Spleen (tissue), 11 donors: ENCODE measurements around the gene LYRM4. TPM values are rescaled to one million over a fixed set of nuclear protein-coding genes. Genes with fewer than 3 reads are reported as not detected.
A peak's percentile ranks its signal among the peaks of the same experiment; 100 is the strongest.

Source experiments
- DNase-seq: peaks from one replicate; pipeline ENCODE4 v3.0.0-alpha.2; 2020
- H3K27ac ChIP-seq, 8 donors: fragments of 200-600 bp; sonication (generic) in 7 of 8; 1 replicate in 4 of 8; 2 replicates in 4 of 8; pipeline versions ENCODE4 v1.5.0 to v1.8.0; 2016 to 2021; ENCODE audit warnings: inconsistent platforms in 4 of 8, mild to moderate bottlenecking in 4 of 8, moderate library complexity in 1 of 8
- H3K27me3 ChIP-seq, 7 donors: fragments of 200-600 bp; sonication (generic) in 6 of 7; replicated peaks in 1 of 7; 1 replicate in 4 of 7; 2 replicates in 3 of 7; pipeline versions ENCODE4 v1.5.0 to v1.8.0; 2016 to 2021; ENCODE audit warnings: inconsistent platforms in 3 of 7, mild to moderate bottlenecking in 1 of 7
- H3K36me3 ChIP-seq, 6 donors: fragments of 200-600 bp; sonication (generic) in 5 of 6; 1 replicate in 4 of 6; 2 replicates in 2 of 6; pipeline versions ENCODE4 v1.5.0 to v1.8.0; 2016 to 2021; ENCODE audit warnings: inconsistent platforms in 2 of 6
- H3K4me1 ChIP-seq, 6 donors: fragments of 200-600 bp; sonication (generic) in 5 of 6; 1 replicate in 3 of 6; 2 replicates in 3 of 6; pipeline versions ENCODE4 v1.5.0 to v1.8.0; 2016 to 2021; ENCODE audit warnings: inconsistent platforms in 3 of 6
- H3K4me3 ChIP-seq, 8 donors: fragments of 200-600 bp; sonication (generic) in 7 of 8; 1 replicate in 4 of 8; 2 replicates in 4 of 8; pipeline versions ENCODE4 v1.5.0 to v1.8.0; 2016 to 2021; ENCODE audit warnings: inconsistent platforms in 4 of 8, mild to moderate bottlenecking in 4 of 8, moderate library complexity in 2 of 8
- H3K9me3 ChIP-seq, 8 donors: fragments of 200-600 bp; sonication (generic) in 7 of 8; 1 replicate in 4 of 8; 2 replicates in 4 of 8; pipeline versions ENCODE4 v1.5.0 to v1.8.0; 2016 to 2021; ENCODE audit warnings: inconsistent platforms in 4 of 8
- POLR2A ChIP-seq, 3 donors: fragments of 450-650 bp; IDR thresholded peaks; one replicate each; pipeline ENCODE4 v1.5.1; 2017; ENCODE audit warnings: antibody characterized with exemption in 3 of 3, mild to moderate bottlenecking in 1 of 3
- POLR2AphosphoS5 ChIP-seq, 3 donors: sonication (generic); formaldehyde crosslinking; IDR thresholded peaks; one replicate each; pipeline ENCODE4 v1.5.1; 2017; ENCODE audit warnings: antibody characterized with exemption in 3 of 3
- WGBS, 5 donors: extraction: QIAGEN DNeasy Blood & Tissue Kit in 3 of 5; methylation state at CpG; one replicate each; pipeline versions ENCODE4 v1.1.5 to v1.1.7; 2013 to 2018; 5-methylcytosine and 5-hydroxymethylcytosine counted together
- intact Hi-C: fragments of 100-400 bp; cut with DNase I; formaldehyde crosslinking; loops from one replicate; pipeline ENCODE4 v1.15.0; 2023; ENCODE audit warnings: low total_unique reads
- polyA plus RNA-seq, 3 donors: library from polyadenylated mRNA; stranded (reverse); fragments of 200-250 nt; gene quantifications; one replicate each; pipeline ENCODE4 v1.2.1, GENCODE V29; 2013
- total RNA-seq, 7 donors: library from RNA; depleted of rRNA in 3 of 7; stranded (reverse); fragments of >200 nt in 3 of 7; fragmentation: NEBNext Ultra II Directional in 4 of 7; extraction: Animal tissue kit (Norgen Biotek cat#: 25700) in 4 of 7; gene quantifications; one replicate each; pipeline versions ENCODE4 v1.1.0 to v1.2.1, GENCODE V29; 2016 to 2021
- TF ChIP-seq, protein P1 (sequence below), 11 experiments: fragments of 200-600 bp in 7 of 11; fragments of 450-650 bp in 4 of 11; sonication (generic) in 4 of 11; IDR thresholded peaks in 8 of 11; conservative IDR thresholded peaks in 3 of 11; 1 replicate in 7 of 11; 2 replicates in 4 of 11; pipeline versions ENCODE4 v1.4.0 to v1.8.0; 2016 to 2021; ENCODE audit warnings: antibody characterized with exemption in 11 of 11, inconsistent platforms in 4 of 11, mild to moderate bottlenecking in 1 of 11
- donor health status: healthy with polysubstance abuse.
- donor health status: DM: no; HTN: no; CAD: no; lungs with moderate emphysema.
- donor health status: DM: no; HTN: no; CAD: no.
- donor health status: Bipolar disorder and iron deficiency.
- donor health status: healthy.
- donor health status: DM: no; HTN: no; CAD: no.
- donor health status: DM: yes; HTN: yes; CAD: no.

Gene LYRM4
- total and polyA plus RNA-seq, 10 donors: 32.1 to 58.1 (median 38.7) TPM

DNA sequence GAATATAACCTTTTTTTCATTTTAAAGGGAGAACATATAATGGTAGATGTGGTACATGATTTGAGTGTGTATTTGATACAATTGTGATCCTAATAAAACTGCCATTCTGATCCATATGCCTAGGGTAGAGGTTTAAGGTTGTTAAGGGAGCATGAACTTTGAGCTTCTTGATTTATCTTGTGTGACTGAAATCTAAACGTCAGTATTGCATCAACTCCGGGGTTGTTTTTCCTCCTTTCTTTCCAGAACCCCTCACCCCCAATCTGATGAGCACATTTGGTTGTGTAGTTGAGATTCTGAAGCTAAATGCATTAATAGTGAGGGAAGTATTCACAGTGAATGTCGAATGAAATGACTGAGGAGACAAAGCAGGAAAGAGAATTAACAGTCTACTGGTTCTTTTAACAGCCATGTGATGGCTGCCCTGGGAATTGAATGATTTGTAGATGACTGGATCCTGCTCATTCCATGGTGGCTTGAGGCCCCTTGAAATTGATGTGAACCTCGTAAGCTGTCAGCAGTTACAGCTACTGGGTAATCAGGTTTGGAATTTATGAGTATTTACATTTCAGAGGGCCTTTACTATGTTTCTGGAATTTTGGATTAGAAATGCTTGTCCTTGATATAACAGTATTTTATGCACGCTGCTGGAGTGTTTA, 45.3 kb upstream of the LYRM4 start:
- DNase-seq: no peak
- intact Hi-C loops: no loop called here
- H3K27me3 ChIP-seq: no peaks in the 10 kb centered on the region
- H3K27ac ChIP-seq: no peak overlapping the region
- H3K36me3 ChIP-seq: peaks cover 0 to 8% (median 0%) of the 10 kb centered on the region in 6 donors
- H3K4me3 ChIP-seq: no peak overlapping the region
- 64 to 80% (median 71%) methylated on average over 5 of the region's 5 CpGs for WGBS, 5 donors
- H3K9me3 ChIP-seq: no peaks in the 10 kb centered on the region
- H3K4me1 ChIP-seq: peaks cover 0 to 19% (median 18%) of the 10 kb centered on the region in 6 donors
- TF ChIP-seq, protein P1, sequence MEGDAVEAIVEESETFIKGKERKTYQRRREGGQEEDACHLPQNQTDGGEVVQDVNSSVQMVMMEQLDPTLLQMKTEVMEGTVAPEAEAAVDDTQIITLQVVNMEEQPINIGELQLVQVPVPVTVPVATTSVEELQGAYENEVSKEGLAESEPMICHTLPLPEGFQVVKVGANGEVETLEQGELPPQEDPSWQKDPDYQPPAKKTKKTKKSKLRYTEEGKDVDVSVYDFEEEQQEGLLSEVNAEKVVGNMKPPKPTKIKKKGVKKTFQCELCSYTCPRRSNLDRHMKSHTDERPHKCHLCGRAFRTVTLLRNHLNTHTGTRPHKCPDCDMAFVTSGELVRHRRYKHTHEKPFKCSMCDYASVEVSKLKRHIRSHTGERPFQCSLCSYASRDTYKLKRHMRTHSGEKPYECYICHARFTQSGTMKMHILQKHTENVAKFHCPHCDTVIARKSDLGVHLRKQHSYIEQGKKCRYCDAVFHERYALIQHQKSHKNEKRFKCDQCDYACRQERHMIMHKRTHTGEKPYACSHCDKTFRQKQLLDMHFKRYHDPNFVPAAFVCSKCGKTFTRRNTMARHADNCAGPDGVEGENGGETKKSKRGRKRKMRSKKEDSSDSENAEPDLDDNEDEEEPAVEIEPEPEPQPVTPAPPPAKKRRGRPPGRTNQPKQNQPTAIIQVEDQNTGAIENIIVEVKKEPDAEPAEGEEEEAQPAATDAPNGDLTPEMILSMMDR (IDR thresholded peaks at IDR 0.05 in 8 of 11, conservative IDR thresholded peaks at IDR 0.05 in 3 of 11): no peak
- TF ChIP-seq POLR2AphosphoS5 (IDR thresholded peaks at IDR 0.05) (no peak), POLR2A (IDR thresholded peaks at IDR 0.05) (no peak)

DNA sequence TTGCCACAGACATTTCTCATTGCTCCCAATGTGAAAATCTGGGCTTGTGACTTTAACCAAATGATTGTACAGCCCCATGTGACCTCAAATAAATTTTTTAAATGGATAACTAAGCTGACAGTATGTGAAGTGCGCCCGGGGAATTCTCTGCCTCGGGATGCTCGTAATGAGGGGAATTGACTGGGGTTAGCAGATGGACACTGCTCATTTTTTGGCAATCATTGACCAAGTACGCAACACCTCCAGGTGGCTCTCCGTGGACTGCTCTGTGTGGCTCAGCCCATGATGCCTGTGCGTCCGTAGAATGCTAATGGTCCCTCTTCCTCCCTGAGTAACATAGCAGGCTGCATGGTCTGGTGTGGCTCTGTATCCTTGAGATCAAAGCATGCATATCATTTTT, 42.9 kb upstream of the LYRM4 start:
- intact Hi-C loops: loop anchor here (5.0 kb wide), 1 partner anchor 156 kb away; no protein-coding TSS in a partner anchor
- TF ChIP-seq POLR2AphosphoS5 (IDR thresholded peaks at IDR 0.05): no peak
- TF ChIP-seq, protein P1 (IDR thresholded peaks at IDR 0.05 in 8 of 11, conservative IDR thresholded peaks at IDR 0.05 in 3 of 11): no peak
- no peak for TF ChIP-seq POLR2A (IDR thresholded peaks at IDR 0.05)
- no peak overlapping the region for H3K4me3 ChIP-seq

DNA sequence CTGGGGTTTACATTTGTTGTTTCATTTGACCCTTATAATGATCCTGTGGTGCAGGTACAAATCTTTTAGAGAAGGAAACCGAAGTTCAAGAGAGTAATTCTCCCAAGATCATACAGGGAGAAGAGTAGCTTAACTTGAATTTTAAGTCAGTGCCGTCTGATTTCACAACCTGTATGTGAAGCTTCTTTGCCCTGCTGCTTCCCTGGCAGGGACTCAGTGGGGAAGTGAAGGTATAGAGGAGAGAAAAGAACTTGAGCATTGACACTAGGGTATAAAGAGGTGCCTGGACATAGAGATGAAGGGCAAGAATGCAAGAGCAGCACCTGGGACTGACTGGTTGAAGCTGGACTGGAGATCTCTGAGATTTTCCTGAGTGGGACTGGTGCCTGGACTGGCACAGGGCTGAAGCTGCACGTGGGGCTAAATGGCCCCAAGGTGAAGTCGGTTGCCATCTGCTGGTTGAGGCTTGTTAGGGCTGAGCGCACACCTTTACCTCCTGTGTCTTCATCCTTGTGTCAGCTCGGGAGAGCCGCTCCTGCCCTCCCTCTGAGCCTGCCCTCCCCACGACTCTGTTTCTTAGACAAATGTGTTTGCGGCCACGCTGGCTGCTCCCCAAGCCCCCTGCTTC, 42.4 kb upstream of the LYRM4 start:
- peak; percentile 80 for DNase-seq
- intact Hi-C loops: loop anchor here (5.0 kb wide), 1 partner anchor 156 kb away; no protein-coding TSS in a partner anchor
- Histone ChIP-seq H3K9me3 (no peaks in the 10 kb centered on the region), H3K36me3 (peaks cover 0 to 1% (median 0%) of the 10 kb centered on the region in 6 donors), H3K27me3 (no peaks in the 10 kb centered on the region), H3K27ac (peak overlapping the region in 4 of 8 donors; percentile 17 to 49 (median 43)), H3K4me1 (peaks cover 0 to 22% (median 18%) of the 10 kb centered on the region in 6 donors), H3K4me3 (peak overlapping the region in 1 of 8 donors; percentile 34)
- TF ChIP-seq, protein P1 (IDR thresholded peaks at IDR 0.05 in 8 of 11, conservative IDR thresholded peaks at IDR 0.05 in 3 of 11): peak; percentile 5 to 68 (median 58)
- no peak for TF ChIP-seq POLR2A (IDR thresholded peaks at IDR 0.05)
- 40 to 59% (median 53%) methylated on average over 10 of the region's 10 CpGs for WGBS, 5 donors

More for the DNA sequence above, 42.9 kb upstream of the LYRM4 start:
- WGBS, 5 donors: 86 to 98% (median 96%) methylated on average over 8 of the region's 8 CpGs
- H3K27ac ChIP-seq: no peak overlapping the region
- no peaks in the 10 kb centered on the region for H3K9me3 ChIP-seq
- DNase-seq: no peak
- no peaks in the 10 kb centered on the region for H3K27me3 ChIP-seq
- H3K36me3 ChIP-seq: peaks cover 0 to 7% (median 0%) of the 10 kb centered on the region in 6 donors
- H3K4me1 ChIP-seq: peaks cover 0 to 22% (median 18%) of the 10 kb centered on the region in 6 donors
